Measurements from ENCODE around the gene NR1D1. TPM values are rescaled to one million over a fixed set of nuclear protein-coding genes. Genes with fewer than 3 reads are reported as not detected.
A peak's percentile ranks its signal among the peaks of the same experiment; 100 is the strongest.

Gene NR1D1
- total and polyA plus RNA-seq, 2 of the 8 experiments (the other 6 are each of a cell fraction or from before 2014, with no cell fraction given): 1.5 to 4.6 TPM

- no peak overlapping the region for H2BK120ac ChIP-seq (replicated peaks; ENCODE audit: low read depth, low read length)
- H3K18ac ChIP-seq (ENCODE audit: extremely low read depth, low read length): peak overlapping the region; percentile 32; the same call in 1 of the 2 replicates
Measured at GRCh38 chr17:40060887-40061608, 39.3 kb downstream of the NR1D1 start.

More at GRCh38 chr17:40060887-40061608, 39.3 kb downstream of the NR1D1 start:
- Histone ChIP-seq H4K20me1 (replicated peaks in 1 of 2; ENCODE audit: control insufficient read depth in 1 of 2, insufficient read depth in 2 of 2, low read length in 2 of 2) (peaks cover 0 to 9% of the 10 kb centered on the region in 2 experiments), H2BK5ac (ENCODE audit: low read depth, low read length) (peak overlapping the region; percentile 87; the same call in 1 of the 2 replicates), H3K79me1 (ENCODE audit: low read depth, low read length) (0 out of 2 replicates have a peak, but pooled peaks cover 3% of the 10 kb centered on the region), H3K9me3 (ENCODE audit: insufficient read depth in 2 of 2, low read depth in 1 of 2, low read length in 1 of 2) (no peaks in the 10 kb centered on the region), H3K9ac (replicated peaks in 1 of 4; ENCODE audit: extremely low read depth in 1 of 4, low read depth in 3 of 4, low read length in 3 of 4) (no peak overlapping the region), H3K4me3 (ENCODE audit: extremely low read depth in 1 of 4, insufficient read depth in 2 of 4, low read depth in 3 of 4, low read length in 4 of 4) (no peak overlapping the region), H3K23me2 (ENCODE audit: low read depth, low read length) (peaks cover 6% of the 10 kb centered on the region; the same call in 1 of the 2 replicates), H3K56ac (replicated peaks; ENCODE audit: insufficient read length, low read depth, low read length) (no peak overlapping the region), H3K79me2 (ENCODE audit: control insufficient read depth in 1 of 2, insufficient read depth in 2 of 2, low read length in 2 of 2) (no peaks in the 10 kb centered on the region), H3K23ac (ENCODE audit: insufficient read length) (no peak overlapping the region), H4K91ac (replicated peaks; ENCODE audit: insufficient read length, low read length) (peak overlapping the region; percentile 20), H3K27me3 (replicated peaks in 1 of 4; ENCODE audit: control insufficient read depth in 3 of 4, extremely low read depth in 1 of 4, insufficient read depth in 3 of 4, low read length in 3 of 4) (peaks cover 0 to 15% (median 10%) of the 10 kb centered on the region in 4 experiments; a peak in 6 of 7 replicates), H4K8ac (ENCODE audit: extremely low read depth, insufficient read depth, low read length) (no peak overlapping the region; the same call in 1 of the 2 replicates), H2BK15ac (ENCODE audit: low read length) (peak overlapping the region; percentile 97), H2AFZ (ENCODE audit: low read length) (no peak overlapping the region), H3K4me1 (replicated peaks in 1 of 4; ENCODE audit: control insufficient read depth in 3 of 4, insufficient read depth in 4 of 4, low read length in 3 of 4) (peaks cover 21 to 44% (median 31%) of the 10 kb centered on the region in 4 experiments), H3K4ac (replicated peaks; ENCODE audit: insufficient read length, low read depth, low read length) (no peak overlapping the region), H3K4me2 (ENCODE audit: insufficient read depth in 1 of 2, low read depth in 2 of 2, low read length in 2 of 2) (peak overlapping the region; percentile 22 to 75; a peak in 3 of 4 replicates), H3K14ac (ENCODE audit: insufficient read length) (no peak overlapping the region), H3K36me3 (ENCODE audit: control insufficient read depth in 2 of 4, insufficient read depth in 4 of 4, low read length in 3 of 4) (no peaks in the 10 kb centered on the region), H3K27ac (ENCODE audit: low read depth, low read length) (no peak overlapping the region), H2AK5ac (ENCODE audit: low read depth, low read length) (peak overlapping the region; percentile 25; the same call in 1 of the 2 replicates), H2BK12ac (ENCODE audit: low read depth, low read length) (peak overlapping the region; percentile 68; the same call in 1 of the 2 replicates), H4K5ac (ENCODE audit: insufficient read length, low read depth, low read length) (no peak overlapping the region), H2BK20ac (ENCODE audit: low read length) (0 out of 2 replicates have a peak overlapping the region, but pooled peaks have one; percentile 83)
- POLR2A ChIA-PET (ENCODE audit: partially characterized antibody): interaction anchor here (0.8 to 1.4 kb wide), 7 partner anchors 11 to 79 kb away, joined by 3 to 4 read pairs (median 3); partner anchors contain the start of gene CASC3
- DNase-seq (ENCODE audit: low read depth in 1 of 2, low spot score in 2 of 2): no peak
- 69% methylated on average over 11 of the region's 11 CpGs; no CpG with 5 or more reads in 1 of the 2 experiments for WGBS, 2 experiments (ENCODE audit: extremely low coverage in 1 of 2, insufficient coverage in 1 of 2, insufficient read length in 1 of 2, insufficient replicate concordance in 2 of 2, low coverage in 1 of 2, low lambda C conversion rate in 2 of 2, missing lambda C conversion rate in 1 of 2)
- TF ChIP-seq TAF1 (IDR thresholded peaks at IDR 0.05; ENCODE audit: low read depth, low read length): no peak
- no peak for TF ChIP-seq CBX8 (IDR thresholded peaks at IDR 0.05; ENCODE audit: borderline replicate concordance, low read depth, low read length)
- no peak for TF ChIP-seq KDM1A (IDR thresholded peaks at IDR 0.05; ENCODE audit: borderline replicate concordance, low read length)
- no peak for FAIRE-seq
- CTCF ChIA-PET (ENCODE audit: partially characterized antibody): interaction anchor here (0.6 to 38.4 kb wide), 9 partner anchors 8 to 52 kb away, joined by 3 to 876 read pairs (median 6); partner anchors contain the start of genes CSF3 and MED24

Data from H1 (cell line).